Vagina (tissue), 2 donors: Measurements from ENCODE around the gene CES4A. TPM values are rescaled to one million over a fixed set of nuclear protein-coding genes. Genes with fewer than 3 reads are reported as not detected.
"Not testable (repeated sequence)": the region's sequence is repeated elsewhere in the genome, so short reads cannot be mapped to it uniquely, and the experiment has no call there.

Experiments used
- DNase-seq, 2 donors: peaks; one replicate each; pipeline ENCODE4 v3.0.0-alpha.2; 2017; ENCODE audit errors: extremely low spot score in 2 of 2
- H3K27ac ChIP-seq: fragments of 200-600 bp; sonication (generic); one replicate; pipeline ENCODE4 v1.5.1; 2019
- H3K27me3 ChIP-seq: fragments of 200-600 bp; sonication (generic); one replicate; pipeline ENCODE4 v1.5.1; 2019
- H3K36me3 ChIP-seq, 2 donors: fragments of 200-600 bp; sonication (generic); one replicate each; pipeline ENCODE4 v1.5.1; 2017 to 2019
- H3K4me1 ChIP-seq: fragments of 200-600 bp; sonication (generic); one replicate; pipeline ENCODE4 v1.5.1; 2019
- H3K4me3 ChIP-seq, 2 donors: fragments of 200-600 bp; sonication (generic); 1 replicate in 1 of 2; 2 replicates in 1 of 2; pipeline ENCODE4 v1.5.1; 2016 to 2019
- H3K9me3 ChIP-seq: fragments of 200-600 bp; sonication (generic); one replicate; pipeline ENCODE4 v1.5.1; 2019
- CTCF ChIP-seq, 3 experiments: fragments of 450-650 bp in 2 of 3; fragments of 200-600 bp in 1 of 3; sonication (generic) in 1 of 3; IDR thresholded peaks; one replicate each; pipeline ENCODE4 v1.5.1; 2017 to 2019; ENCODE audit warnings: antibody characterized with exemption in 3 of 3, mild to moderate bottlenecking in 2 of 3, moderate library complexity in 2 of 3
- POLR2A ChIP-seq, 2 donors: fragments of 450-650 bp; IDR thresholded peaks; one replicate each; pipeline ENCODE4 v1.6.1; 2017; ENCODE audit warnings: antibody characterized with exemption in 2 of 2, mild to moderate bottlenecking in 2 of 2, moderate library complexity in 2 of 2
- POLR2AphosphoS5 ChIP-seq, 2 donors: sonication (generic); formaldehyde crosslinking; IDR thresholded peaks; one replicate each; pipeline ENCODE4 v1.9.0; 2017; ENCODE audit warnings: antibody characterized with exemption in 2 of 2, mild to moderate bottlenecking in 2 of 2, low read depth in 1 of 2; ENCODE audit not compliant: insufficient read depth in 1 of 2
- intact Hi-C: fragments of 100-400 bp; cut with DNase I; formaldehyde crosslinking; loops from one replicate; pipeline ENCODE4 v1.15.1; 2023
- total RNA-seq: library from RNA; depleted of rRNA; stranded (reverse); fragments of >200 nt; gene quantifications from one replicate; pipeline ENCODE4 v1.2.3, GENCODE V29; 2016

Gene CES4A
- total RNA-seq, 1 donor from 2014 or later = 12.5 TPM

GRCh38 chr16:67040906-67041305 lies 52.5 kb downstream of the CES4A start:
- Histone ChIP-seq H3K4me1 (peaks cover 20% of the 10 kb centered on the region), H3K27me3 (no peaks in the 10 kb centered on the region), H3K4me3 (no peak overlapping the region), H3K36me3 (no peaks in the 10 kb centered on the region), H3K9me3 (no peaks in the 10 kb centered on the region), H3K27ac (no peak overlapping the region)
- no peak for DNase-seq
- TF ChIP-seq POLR2AphosphoS5 (IDR thresholded peaks at IDR 0.05; ENCODE audit: insufficient read depth in 1 of 2, low read depth in 1 of 2) (no peak), POLR2A (IDR thresholded peaks at IDR 0.05) (no peak), CTCF (IDR thresholded peaks at IDR 0.05) (no peak)
- intact Hi-C loops = no loop called here

GRCh38 chr16:67041520-67041919 lies 53.1 kb downstream of the CES4A start:
- H3K4me1 ChIP-seq = peaks cover 13% of the 10 kb centered on the region
- H3K4me3 ChIP-seq, H3K27me3 ChIP-seq, H3K36me3 ChIP-seq, H3K9me3 ChIP-seq, intact Hi-C loops, DNase-seq, H3K27ac ChIP-seq: not testable (repeated sequence)

GRCh38 chr16:67043420-67043819 lies 55.0 kb downstream of the CES4A start:
- H3K9me3 ChIP-seq = no peaks in the 10 kb centered on the region
- no peaks in the 10 kb centered on the region for H3K36me3 ChIP-seq
- no peak for TF ChIP-seq POLR2AphosphoS5 (IDR thresholded peaks at IDR 0.05; ENCODE audit: insufficient read depth in 1 of 2, low read depth in 1 of 2)
- no peak for TF ChIP-seq POLR2A (IDR thresholded peaks at IDR 0.05)
- TF ChIP-seq CTCF (IDR thresholded peaks at IDR 0.05) = no peak
- peaks cover 11% of the 10 kb centered on the region for H3K4me1 ChIP-seq
- intact Hi-C loops = no loop called here
- H3K4me3 ChIP-seq = no peak overlapping the region
- no peaks in the 10 kb centered on the region for H3K27me3 ChIP-seq
- no peak for DNase-seq
- no peak overlapping the region for H3K27ac ChIP-seq

- no peaks in the 10 kb centered on the region for H3K4me1 ChIP-seq
- DNase-seq = no peak
- H3K27me3 ChIP-seq = no peaks in the 10 kb centered on the region
- intact Hi-C loops = no loop called here
- TF ChIP-seq POLR2AphosphoS5 (IDR thresholded peaks at IDR 0.05; ENCODE audit: insufficient read depth in 1 of 2, low read depth in 1 of 2) = no peak
- TF ChIP-seq POLR2A (IDR thresholded peaks at IDR 0.05) = no peak
- no peak for TF ChIP-seq CTCF (IDR thresholded peaks at IDR 0.05)
- H3K9me3 ChIP-seq = no peaks in the 10 kb centered on the region
- H3K27ac ChIP-seq = no peak overlapping the region
- no peaks in the 10 kb centered on the region for H3K36me3 ChIP-seq
- no peak overlapping the region for H3K4me3 ChIP-seq
Measured at GRCh38 chr16:67050796-67051195, 62.4 kb downstream of the CES4A start.

- H3K27ac ChIP-seq = no peak overlapping the region
- H3K4me3 ChIP-seq = no peak overlapping the region
- peaks cover 10% of the 10 kb centered on the region for H3K4me1 ChIP-seq
- H3K9me3 ChIP-seq = no peaks in the 10 kb centered on the region
- intact Hi-C loops = no loop called here
- no peaks in the 10 kb centered on the region for H3K27me3 ChIP-seq
- no peak for DNase-seq
- H3K36me3 ChIP-seq = no peaks in the 10 kb centered on the region
- TF ChIP-seq CTCF (IDR thresholded peaks at IDR 0.05) = no peak
- TF ChIP-seq POLR2A (IDR thresholded peaks at IDR 0.05) = no peak
- TF ChIP-seq POLR2AphosphoS5 (IDR thresholded peaks at IDR 0.05; ENCODE audit: insufficient read depth in 1 of 2, low read depth in 1 of 2) = no peak
Measured at GRCh38 chr16:67052399-67052798, 64.0 kb downstream of the CES4A start.
